Mesenteric fat pad (tissue), 1 donor: ENCODE measurements around the gene CNTN5. TPM values are rescaled to one million over a fixed set of nuclear protein-coding genes. Genes with fewer than 3 reads are reported as not detected.

Experiments used
- DNase-seq: peaks from one replicate; pipeline ENCODE4 v3.0.0-alpha.2; 2020; ENCODE audit warnings: low spot score
- total RNA-seq: library from RNA; stranded (reverse); fragmentation: NEBNext Ultra II Directional; extraction: Animal tissue kit (Norgen Biotek cat#: 25700); gene quantifications from one replicate; pipeline ENCODE4 v1.2.1, GENCODE V29; 2021
- donor health status: DM: yes; HTN: yes; CAD: no.

CNTN5 gene
- total RNA-seq, 1 donor from 2014 or later = not detected

DNA sequence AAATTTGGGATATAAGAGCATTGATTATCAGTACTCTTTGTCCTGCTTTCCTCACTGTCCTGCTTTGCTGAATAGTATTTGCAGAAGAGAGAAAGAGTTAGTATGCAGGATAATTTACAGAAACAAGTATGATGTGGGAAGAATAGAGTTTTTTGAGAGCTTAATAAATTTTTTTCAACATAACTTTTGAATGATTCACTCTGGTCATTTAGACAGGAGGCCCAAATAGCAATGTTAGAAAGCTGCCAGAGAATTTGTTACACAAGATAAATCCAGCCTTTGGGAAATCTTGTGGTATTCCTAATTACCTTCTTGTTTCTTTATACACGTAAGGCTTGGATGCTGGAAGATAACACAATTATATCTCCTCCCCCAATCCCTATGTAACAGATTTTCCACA lies 484.6 kb downstream of the CNTN5 start:
- no peak for DNase-seq

DNA sequence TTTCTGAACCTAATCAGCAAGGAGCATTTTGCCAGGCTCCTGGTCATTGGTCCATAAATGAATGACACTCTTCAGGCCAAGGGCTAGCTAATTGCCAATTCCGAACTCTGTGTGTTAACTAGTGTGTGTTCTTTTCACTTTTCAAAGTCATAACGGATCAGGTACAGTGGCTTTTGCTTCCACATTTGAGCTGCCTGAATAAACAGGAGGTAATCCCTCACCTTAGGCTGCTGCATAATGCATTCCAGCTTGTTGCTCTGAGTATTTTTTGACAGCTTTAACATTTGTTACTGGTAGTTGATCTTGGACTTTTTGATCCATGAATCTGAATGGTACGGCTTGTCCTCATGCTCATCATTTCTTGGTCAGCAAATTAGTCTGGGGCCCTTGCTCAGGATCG lies 485.1 kb downstream of the CNTN5 start:
- DNase-seq = no peak

DNA sequence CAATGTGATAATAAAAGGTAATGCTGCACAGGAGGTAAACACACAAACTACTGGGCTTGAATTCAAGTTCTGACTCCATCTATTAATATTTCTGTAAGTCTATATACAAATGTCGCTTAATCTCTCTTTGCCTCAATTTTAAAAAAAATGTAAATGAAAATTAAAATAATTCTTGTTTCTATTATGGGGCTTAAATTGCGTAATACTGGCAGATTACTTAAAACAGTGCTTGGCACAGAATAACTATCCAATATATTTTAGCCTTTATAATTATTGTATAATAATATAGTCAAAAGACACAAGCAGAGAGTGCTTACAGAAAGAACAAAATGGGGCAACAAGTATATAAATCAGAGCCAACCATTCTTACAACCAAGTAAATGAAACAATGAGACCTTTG lies 489.1 kb downstream of the CNTN5 start:
- no peak for DNase-seq

DNA sequence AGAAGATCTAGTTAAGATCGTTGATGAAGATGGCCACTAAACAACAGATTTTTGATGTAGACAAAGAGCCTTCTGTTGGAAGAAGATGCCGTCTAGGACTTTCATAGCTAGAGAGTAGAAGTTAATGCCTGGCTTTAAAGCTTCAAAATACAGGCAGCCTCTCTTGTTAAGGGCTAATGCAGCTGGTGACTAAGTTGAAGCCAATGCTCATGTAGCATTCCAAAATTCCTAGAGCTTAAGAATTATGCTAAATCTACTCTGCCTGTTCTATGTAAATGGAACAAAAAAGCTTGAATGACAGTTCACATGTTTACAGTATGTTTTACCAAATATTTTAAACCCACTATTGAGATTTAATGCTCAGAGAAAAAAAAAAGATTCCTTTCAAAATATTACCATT lies 492.6 kb downstream of the CNTN5 start:
- no peak for DNase-seq

DNA sequence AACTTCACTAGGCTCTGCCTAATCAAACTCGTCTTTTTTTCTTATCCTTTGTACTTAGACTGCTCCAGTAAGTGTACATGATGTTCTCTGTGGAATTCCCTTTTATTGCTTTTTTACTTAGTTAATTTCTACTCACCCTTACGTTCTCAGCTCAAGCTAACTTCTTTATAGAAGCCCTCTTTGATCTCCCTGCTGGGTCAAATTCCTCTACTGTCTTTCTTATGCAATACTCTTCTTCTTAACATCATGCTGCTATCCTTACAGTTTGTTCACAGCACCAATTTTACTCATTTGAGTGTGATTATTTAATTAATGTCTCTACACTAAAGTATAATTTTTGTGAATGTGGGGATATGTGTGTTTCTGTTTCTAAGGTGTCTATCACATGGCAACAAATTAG lies 498.3 kb downstream of the CNTN5 start:
- no peak for DNase-seq

DNA sequence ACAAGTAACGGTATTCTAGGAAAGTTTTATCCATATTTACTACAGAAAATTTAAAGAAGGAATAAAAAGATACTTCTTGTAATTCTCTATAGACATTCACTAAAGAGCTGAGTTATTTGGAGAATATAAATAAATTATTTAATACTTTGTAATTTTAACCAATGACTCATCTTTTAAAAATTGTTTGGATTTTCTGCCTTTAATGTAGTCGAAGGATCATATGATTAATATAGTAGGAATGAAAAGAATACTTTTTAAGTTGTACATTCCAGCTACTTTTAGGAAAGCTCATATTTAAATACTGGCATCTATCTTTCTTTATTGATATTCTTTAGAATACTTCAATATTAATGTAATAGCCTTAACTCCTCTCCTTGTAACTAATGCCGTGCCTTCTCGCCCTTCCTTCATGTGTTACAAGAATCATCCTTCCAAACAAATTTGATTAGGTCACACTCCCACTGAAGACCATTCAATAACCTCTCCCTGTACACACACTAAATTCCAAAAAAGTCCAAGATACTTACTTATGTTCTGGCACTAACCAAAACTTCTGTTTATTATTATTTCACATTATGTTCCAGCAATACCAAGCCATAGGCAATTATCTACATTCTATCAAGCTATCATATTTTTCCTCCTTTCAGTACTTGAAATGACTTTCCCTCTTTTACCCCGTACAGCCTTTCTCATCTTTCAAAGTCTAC lies 501.9 kb downstream of the CNTN5 start:
- no peak for DNase-seq

DNA sequence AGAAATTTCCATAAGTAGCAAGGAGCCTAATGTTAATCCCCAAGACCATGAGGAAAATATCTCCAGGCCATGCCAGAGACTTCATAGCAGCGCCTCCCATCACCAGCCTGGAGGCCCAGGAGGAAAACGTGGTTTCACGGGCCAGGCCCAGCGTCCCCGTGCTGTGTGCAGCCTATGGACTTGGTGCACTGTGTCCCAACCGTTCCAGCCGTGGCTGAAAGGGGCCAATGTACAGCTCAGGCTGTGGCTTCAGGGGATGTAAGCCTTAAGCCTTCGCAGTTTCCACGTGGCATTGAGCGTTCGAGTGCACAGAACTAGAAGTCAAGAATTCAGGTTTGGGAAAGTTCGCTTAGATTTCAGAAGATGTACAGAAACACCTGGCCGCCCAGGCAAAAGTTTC lies 510.7 kb downstream of the CNTN5 start:
- no peak for DNase-seq

DNA sequence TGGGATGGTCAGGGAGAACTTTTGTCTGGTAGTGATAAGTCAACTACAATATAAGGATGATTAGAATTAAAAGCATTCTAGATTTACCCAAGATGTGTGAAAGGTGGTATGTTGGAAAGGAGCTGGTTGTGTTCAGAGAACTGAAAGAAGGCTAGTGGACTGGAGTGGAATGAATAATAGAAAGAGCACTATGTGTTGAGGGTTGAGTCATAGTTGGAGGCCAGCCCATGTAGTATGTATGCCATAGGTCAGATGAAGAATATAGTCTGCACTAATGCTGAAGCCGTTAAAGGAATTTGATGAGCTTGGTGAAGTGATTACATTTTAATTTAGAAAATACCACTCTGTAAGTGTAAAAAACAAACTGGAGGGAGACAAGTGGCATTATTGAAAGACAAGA lies 514.1 kb downstream of the CNTN5 start:
- DNase-seq = no peak

DNA sequence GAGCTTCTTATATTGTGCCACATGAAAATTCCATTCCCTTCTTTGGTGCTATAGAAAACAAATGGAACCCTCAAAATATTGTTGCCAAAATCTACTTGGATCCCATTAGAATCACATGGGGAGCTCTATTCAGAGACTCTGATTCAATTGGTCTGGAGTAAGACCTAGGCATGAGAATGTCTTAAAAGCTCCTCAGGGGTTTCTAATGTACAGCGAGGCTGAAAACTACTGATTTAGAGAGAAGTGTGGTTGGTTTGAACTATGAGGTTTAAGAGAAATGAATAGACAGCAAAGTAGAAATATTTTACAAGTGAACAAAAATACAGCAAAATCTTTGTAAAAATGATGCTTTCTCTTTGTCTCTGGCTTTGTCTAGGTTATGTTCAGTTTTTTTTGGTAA lies 514.7 kb downstream of the CNTN5 start:
- DNase-seq = no peak

DNA sequence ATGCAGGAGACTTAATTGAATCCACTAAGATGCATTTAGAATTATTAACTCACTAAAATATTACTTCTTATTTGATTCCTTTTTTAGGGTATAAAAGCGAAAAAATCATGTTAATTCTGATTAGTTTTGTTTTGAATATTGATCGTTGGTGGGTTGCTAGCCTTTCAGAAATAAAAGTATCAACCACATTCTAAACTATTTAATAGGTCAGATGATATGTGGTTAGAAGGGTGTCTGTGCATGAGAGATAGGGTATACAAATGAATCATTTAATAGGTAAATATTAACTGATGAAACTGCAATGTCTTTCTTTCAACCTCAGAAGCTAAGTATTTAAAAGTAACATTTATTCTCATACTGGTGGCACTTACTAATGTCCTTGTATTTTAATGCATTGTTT lies 515.1 kb downstream of the CNTN5 start:
- no peak for DNase-seq

DNA sequence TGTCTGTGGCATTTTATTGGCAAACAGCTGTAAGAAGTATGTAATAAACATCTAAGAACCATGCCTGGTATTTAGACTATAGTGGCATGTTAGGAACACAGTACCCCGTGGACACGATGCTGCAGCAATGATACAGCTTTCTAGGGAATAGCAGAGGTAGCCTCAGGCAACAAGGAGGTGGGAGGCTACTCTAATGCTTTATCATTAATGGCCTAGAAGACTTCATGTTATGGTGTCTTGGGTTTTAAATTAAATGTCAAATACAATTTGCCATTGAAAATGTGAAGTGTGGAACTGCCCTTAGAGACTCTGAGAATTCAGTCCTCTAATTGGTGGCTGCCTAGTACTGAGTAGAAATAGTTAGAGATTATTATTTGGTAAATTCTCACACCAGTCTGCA lies 516.9 kb downstream of the CNTN5 start:
- no peak for DNase-seq

DNA sequence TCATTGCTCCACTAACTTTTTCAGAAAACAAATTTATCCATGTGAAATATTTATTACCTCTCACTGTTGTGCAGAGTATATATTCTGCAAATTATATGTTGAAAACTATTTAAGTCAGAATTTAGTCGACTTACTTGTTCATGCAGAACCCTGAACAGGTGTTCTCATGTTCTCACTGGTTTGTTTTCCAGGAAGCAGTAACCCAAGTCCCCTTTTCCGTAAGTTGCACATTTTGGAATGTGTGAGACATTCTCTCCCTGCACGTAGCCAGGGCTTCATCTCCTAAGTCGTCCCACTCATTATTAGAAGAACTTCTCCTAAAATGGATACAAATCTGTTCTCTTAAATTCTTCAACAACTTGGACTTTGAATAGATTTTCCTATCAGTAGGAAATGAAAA lies 524.9 kb downstream of the CNTN5 start:
- DNase-seq = no peak

DNA sequence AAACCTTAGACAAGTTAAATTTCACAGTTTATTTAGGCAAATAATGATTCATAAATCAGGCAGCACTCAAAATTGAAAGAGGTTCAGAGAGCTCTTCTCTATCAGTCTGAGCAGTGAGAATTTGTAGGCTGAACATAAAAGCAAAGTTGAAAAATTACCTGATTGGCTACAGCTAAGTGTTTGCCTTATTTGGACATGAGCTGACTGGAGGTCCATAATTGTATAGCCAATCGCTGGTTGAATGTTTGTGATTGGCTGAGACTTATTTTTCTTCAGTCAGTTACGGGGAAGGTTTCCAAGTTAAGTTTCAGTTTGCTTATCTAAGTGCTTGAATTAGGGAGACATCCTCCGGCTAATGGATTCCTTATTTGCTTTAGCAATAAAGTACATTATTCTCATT lies 527.5 kb downstream of the CNTN5 start:
- no peak for DNase-seq

DNA sequence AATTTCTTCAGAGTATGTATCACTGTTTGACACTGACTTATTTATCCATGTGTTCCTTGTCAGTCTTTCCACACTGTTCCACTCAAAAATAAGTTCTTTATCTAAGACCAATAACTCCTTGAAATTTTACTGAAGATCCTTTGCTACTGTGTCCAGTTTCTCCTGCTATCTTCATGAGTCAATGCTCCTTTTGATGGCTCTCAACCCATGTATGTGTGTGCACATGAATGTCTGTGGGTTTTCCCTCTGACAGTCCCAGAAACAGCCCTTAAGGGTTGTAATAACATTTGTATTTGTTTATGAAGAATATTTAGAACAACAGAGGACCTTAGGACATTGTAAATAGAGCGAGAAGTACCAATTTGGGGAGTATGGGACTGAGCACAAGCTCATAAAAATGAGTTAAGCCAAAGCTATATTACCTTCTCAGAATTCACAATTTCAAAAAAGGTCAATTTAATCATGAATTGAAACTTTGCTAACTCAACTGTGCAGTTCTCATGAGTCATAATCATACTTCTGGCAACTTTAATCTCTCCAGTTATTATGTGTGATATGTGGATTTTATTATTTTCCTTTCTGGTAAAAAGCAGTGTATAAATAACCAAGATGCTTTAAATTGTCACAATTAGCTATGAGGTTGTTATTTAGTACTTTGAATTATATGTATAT lies 533.6 kb downstream of the CNTN5 start:
- no peak for DNase-seq

DNA sequence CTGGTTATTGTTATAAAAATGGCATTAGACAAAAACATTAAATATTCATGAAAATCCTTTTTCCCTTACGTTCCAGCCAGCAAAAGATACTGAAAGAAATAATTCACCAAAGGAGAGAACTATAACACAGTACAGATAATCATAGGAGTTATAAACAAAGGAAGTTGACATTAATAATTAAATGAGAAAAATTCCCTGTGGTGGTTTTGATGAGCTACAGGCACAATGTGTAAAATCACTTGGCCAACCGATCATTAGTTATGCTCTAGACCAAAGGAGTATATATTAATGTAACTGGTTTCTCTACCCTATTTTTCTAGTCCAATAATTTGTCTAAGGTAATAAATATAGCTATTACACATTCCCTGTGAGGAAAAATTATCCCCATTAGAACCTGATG lies 534.7 kb downstream of the CNTN5 start:
- DNase-seq = no peak

DNA sequence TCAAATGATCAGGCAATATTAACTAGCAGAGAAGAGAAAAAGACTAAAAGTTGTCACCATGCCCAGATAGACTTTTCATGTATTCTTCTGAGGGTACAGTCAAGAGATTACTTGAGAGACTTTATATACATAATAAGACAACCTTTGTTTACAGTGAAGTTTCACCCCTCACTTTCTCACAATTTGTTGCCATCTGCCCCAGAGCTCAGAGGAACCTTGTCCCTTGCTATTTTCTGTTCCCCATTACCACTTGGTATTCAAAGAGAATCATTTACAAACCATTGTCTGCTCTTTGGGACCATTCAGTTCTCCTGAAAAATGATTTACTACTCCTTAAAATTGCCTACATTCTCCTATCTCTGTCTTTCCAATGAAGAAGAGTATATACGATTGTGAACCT lies 544.6 kb downstream of the CNTN5 start:
- DNase-seq = no peak

DNA sequence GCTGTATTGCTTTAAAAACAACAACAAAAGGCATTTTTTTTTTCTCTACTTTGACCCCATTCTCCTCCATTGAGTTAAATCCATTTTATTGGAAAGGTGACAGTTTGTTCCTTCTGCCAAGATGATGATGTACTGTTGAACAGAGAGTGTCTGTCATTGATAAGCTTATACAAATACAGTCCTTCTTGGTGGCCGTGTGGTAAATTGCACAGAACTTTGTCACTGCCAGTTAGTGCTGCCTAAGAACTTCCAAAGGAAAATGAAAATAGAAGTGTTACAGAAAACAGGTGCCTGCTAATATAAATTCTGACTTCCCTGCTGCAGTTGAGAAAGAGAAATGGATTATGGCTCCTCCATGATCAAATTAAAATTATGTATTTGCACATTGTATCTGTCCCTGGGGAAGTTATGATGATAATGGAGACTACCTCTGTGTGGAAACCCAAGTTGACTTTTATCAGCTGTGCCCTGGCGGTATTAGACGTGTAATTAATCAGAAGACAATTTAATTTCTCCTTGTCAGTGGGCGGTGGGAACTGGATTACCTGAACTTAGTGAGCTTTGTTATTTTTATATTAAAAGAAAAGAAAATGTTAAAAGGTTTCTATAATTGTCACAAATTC lies 546.7 kb downstream of the CNTN5 start:
- DNase-seq = no peak

DNA sequence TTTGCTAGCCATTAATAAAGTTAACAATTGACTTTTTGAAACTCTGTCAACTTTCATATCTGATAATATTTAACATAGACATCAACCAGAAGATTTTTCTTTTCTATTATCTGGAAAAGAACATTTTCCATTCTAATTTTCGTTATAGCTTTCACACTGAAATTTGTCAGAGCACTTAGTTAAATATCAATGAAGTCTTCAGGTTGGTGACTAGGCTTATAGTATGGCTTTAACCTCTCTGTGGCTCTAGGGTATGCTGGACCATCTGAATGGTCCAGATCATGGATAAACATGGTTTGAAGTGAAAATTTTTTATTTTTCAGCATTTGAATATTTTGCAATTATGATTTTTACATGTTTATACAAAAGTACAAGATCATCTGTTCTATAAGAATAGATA lies 548.1 kb downstream of the CNTN5 start:
- DNase-seq = no peak

DNA sequence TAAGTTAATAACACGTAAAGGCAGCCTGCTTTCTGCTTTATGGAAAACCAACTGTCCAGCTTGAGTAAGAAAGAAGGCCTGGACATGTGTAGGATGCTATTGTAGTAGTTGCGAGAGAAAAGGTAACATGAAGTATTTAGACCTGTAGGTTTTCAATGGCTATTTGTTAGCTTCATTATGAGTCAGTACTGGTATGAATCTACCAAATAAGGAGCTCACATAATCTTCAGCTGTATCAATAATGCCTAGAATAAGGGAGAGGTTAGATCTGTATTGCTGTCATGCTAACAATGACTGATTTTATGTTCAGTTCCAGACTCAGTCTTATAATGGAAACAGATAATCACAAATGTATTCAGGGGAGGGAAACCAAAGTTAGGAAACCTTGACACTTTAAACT lies 550.3 kb downstream of the CNTN5 start:
- no peak for DNase-seq

DNA sequence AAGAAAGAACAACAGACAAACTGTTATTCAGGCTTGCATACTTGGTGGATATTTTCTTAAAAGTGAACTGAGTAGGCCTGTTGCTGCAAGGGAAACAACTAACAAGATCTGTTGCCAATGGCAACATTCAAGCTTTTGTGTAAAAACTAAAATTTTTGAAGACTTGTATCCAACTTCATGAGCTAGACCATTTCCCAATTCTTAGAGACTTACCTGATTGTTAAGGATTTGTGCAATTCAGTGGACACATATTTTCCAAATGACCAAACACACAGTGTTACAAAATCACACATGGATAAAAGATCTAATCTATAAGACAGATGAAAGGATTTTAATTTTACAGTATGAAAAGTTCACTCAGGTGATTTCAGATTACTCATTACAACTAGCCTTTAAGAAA lies 564.1 kb downstream of the CNTN5 start:
- no peak for DNase-seq

DNA sequence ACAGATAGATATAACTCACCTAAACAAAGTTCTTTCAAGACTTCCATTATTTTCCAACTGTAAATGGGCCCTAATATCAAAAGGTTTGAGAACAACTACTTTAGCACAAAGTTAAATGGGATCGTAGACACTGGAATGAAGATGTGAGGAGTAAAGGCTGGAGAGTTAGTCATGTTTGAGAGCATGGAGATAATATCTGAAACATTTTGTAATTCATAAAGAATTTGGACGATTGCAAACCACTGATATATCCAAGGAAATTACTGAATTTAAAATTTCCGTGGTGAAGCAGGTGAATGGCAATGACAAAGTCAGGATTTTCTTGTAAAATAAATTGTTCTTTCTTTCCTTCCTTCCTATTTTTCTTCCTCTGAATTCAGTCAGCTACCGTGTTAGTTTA lies 564.9 kb downstream of the CNTN5 start:
- DNase-seq = no peak

DNA sequence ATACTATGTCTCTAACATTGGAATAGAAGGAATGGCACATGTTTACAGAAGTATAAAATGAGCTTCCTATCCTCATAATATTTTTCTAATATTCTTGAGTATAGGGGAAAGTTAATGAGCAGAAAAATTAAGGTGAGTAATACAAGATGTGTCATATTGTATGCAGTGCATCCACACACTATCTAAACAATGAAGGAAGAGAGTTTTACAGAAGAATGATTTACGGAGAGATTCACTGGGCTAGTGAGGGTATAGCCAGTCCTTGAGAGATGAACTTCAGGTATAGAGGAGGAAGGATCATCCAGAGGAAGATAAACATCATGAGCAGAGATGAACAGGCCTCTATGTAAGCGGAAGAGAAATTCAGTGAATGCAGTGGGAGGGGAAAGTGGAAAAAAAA lies 569.0 kb downstream of the CNTN5 start:
- no peak for DNase-seq

DNA sequence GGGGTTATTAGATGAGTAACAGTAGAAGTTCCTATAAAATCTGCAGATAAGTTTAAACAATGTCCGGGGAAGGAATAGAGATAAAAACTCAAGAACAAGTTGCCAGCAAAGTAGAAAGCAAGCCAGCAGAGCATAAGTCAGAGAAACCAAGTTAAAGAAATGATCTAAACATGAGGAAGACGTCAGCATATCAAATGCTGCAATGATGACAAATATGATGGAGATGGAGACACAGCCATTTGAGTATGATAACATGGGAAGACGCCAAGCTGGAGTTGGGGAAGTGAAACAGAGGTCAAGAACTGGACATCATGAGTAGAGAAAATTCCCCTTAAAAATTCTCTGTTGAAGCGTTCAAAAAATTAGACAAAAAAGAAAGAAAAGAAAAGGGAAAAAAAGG lies 571.5 kb downstream of the CNTN5 start:
- DNase-seq = no peak
